Measurements from ENCODE around the gene ZBTB46.
"Not testable (repeated sequence)": the region's sequence is repeated elsewhere in the genome, so short reads cannot be mapped to it uniquely, and the experiment has no call there.

The ZBTB46 gene

GRCh38 chr20:63732118-63733095 lies 98.7 kb downstream of the ZBTB46 start:
- no peak for DNase-seq

GRCh38 chr20:63731410-63731809 lies 99.7 kb downstream of the ZBTB46 start:
- no peak for DNase-seq

GRCh38 chr20:63730189-63730733 lies 100.8 kb downstream of the ZBTB46 start:
- not testable (repeated sequence) for DNase-seq

- not testable (repeated sequence) for DNase-seq
Measured at GRCh38 chr20:63722967-63723622, 108.0 kb downstream of the ZBTB46 start.

- DNase-seq = no peak
Measured at GRCh38 chr20:63718996-63719395, 112.1 kb downstream of the ZBTB46 start.

- DNase-seq = no peak
Measured at GRCh38 chr20:63714858-63715257, 116.2 kb downstream of the ZBTB46 start.

- no peak for DNase-seq
Measured at GRCh38 chr20:63712191-63712590, 118.9 kb downstream of the ZBTB46 start.

GRCh38 chr20:63711085-63711645 lies 119.9 kb downstream of the ZBTB46 start:
- DNase-seq = no peak

GRCh38 chr20:63709149-63709527 lies 121.9 kb downstream of the ZBTB46 start:
- no peak for DNase-seq

GRCh38 chr20:63708301-63709148 lies 122.5 kb downstream of the ZBTB46 start:
- DNase-seq = no peak

GRCh38 chr20:63707558-63708300 lies 123.3 kb downstream of the ZBTB46 start, which contains the start of the genes ARFRP1 and ZGPAT:
TSS of gene ARFRP1 (minus strand) at chr20:63707976. CDS start at chr20:63707091, 885 bp downstream.
TSS of gene ZGPAT (plus strand) at chr20:63708039. CDS start at chr20:63708581, 542 bp downstream.
- peak; percentile 63 to 72 for DNase-seq

GRCh38 chr20:63706852-63707557 lies 124.1 kb downstream of the ZBTB46 start:
- peak; percentile 11 to 55 for DNase-seq

- no peak for DNase-seq
Measured at GRCh38 chr20:63706027-63706695, 124.9 kb downstream of the ZBTB46 start.

GRCh38 chr20:63705232-63706026 lies 125.6 kb downstream of the ZBTB46 start:
- DNase-seq = no peak

GRCh38 chr20:63704749-63705117 lies 126.3 kb downstream of the ZBTB46 start:
- DNase-seq = no peak

GRCh38 chr20:63703976-63704748 lies 126.9 kb downstream of the ZBTB46 start:
- DNase-seq = no peak

GRCh38 chr20:63703471-63703975 lies 127.5 kb downstream of the ZBTB46 start:
- no peak for DNase-seq

GRCh38 chr20:63702751-63703470 lies 128.2 kb downstream of the ZBTB46 start:
- DNase-seq = no peak

Measured in NCI-H524 (cell line).